Transverse colon (tissue), 4 donors: ENCODE results near the gene TPP1. TPM values are rescaled to one million over a fixed set of nuclear protein-coding genes. Genes with fewer than 3 reads are reported as not detected.

ENCODE experiments used
- DNase-seq: peaks from one replicate; pipeline ENCODE4 v3.0.0-alpha.2; 2019
- H3K27ac ChIP-seq, 4 donors: fragments of 200-600 bp; sonication (generic); 2 replicates each; pipeline ENCODE4 v1.5.1; 2016 to 2018; ENCODE audit warnings: inconsistent platforms in 4 of 4
- H3K27me3 ChIP-seq: fragments of 200-600 bp; sonication (generic); 2 replicates; pipeline ENCODE4 v1.5.1; 2017; ENCODE audit warnings: inconsistent platforms
- H3K36me3 ChIP-seq, 4 donors: fragments of 200-600 bp; sonication (generic); 2 replicates each; pipeline ENCODE4 v1.5.1; 2017 to 2019; ENCODE audit warnings: inconsistent platforms in 4 of 4
- H3K4me1 ChIP-seq, 4 donors: fragments of 200-600 bp; sonication (generic); 2 replicates each; pipeline ENCODE4 v1.5.1; 2017 to 2020; ENCODE audit warnings: inconsistent platforms in 4 of 4
- H3K4me3 ChIP-seq, 4 donors: fragments of 200-600 bp; sonication (generic); 1 replicate in 1 of 4; 2 replicates in 3 of 4; pipeline versions ENCODE4 v1.5.1 to v1.6.1; 2017 to 2019; ENCODE audit warnings: inconsistent platforms in 4 of 4
- H3K9me3 ChIP-seq, 2 donors: fragments of 200-600 bp; sonication (generic); 2 replicates each; pipeline ENCODE4 v1.5.1; 2017 to 2019; ENCODE audit warnings: inconsistent platforms in 2 of 2
- CTCF ChIP-seq, 5 experiments: fragments of 200-600 bp in 3 of 5; fragments of 450-650 bp in 2 of 5; sonication (generic) in 3 of 5; IDR thresholded peaks; 1 replicate in 2 of 5; 2 replicates in 3 of 5; pipeline ENCODE4 v1.5.1; 2016 to 2017; ENCODE audit warnings: antibody characterized with exemption in 5 of 5, inconsistent platforms in 3 of 5, mild to moderate bottlenecking in 2 of 5, moderate library complexity in 1 of 5
- EP300 ChIP-seq: sonication (generic); formaldehyde crosslinking; IDR thresholded peaks from one replicate; pipeline ENCODE4 v1.6.1; 2017; ENCODE audit warnings: antibody characterized with exemption, low read depth
- POLR2A ChIP-seq: fragments of 450-650 bp; IDR thresholded peaks from one replicate; pipeline ENCODE4 v1.6.1; 2016; ENCODE audit warnings: antibody characterized with exemption, mild to moderate bottlenecking, moderate library complexity
- POLR2AphosphoS5 ChIP-seq, 3 donors: sonication (generic); formaldehyde crosslinking; IDR thresholded peaks; one replicate each; pipeline ENCODE4 v1.6.1; 2016; ENCODE audit warnings: antibody characterized with exemption in 3 of 3
- WGBS, 2 donors: methylation state at CpG; one replicate each; pipeline ENCODE4 v1.1.5; 2018; ENCODE audit warnings: low coverage in 1 of 2; 5-methylcytosine and 5-hydroxymethylcytosine counted together
- in situ Hi-C, 4 donors: fragments of 200-750 bp; cut with MboI; loops; one replicate each; pipeline versions ENCODE4 v1.15.0 to v1.15.1; 2017; ENCODE audit warnings: low sequenced_read_pairs in 3 of 4, low pct_ligation_motif_present in 1 of 4, low pct_unique_long_range_greater_than_20kb in 1 of 4
- intact Hi-C: fragments of 100-400 bp; cut with DNase I; formaldehyde crosslinking; loops from one replicate; pipeline ENCODE4 v1.15.1; 2023; ENCODE audit warnings: low total_unique reads
- total RNA-seq, 4 donors: library from RNA; depleted of rRNA; stranded (reverse); fragments of >200 nt; gene quantifications; one replicate each; pipeline ENCODE4 v1.1.0, GENCODE V29; 2016

Gene TPP1
- total RNA-seq, 4 donors from 2014 or later = 64.0 to 114 (median 74.0) TPM

- Histone ChIP-seq H3K27ac (peak overlapping the region; percentile 88 to 91 (median 91)), H3K4me3 (peak overlapping the region; percentile 48 to 93 (median 65)), H3K4me1 (peaks cover 4 to 30% (median 20%) of the 10 kb centered on the region in 4 donors), H3K36me3 (no peaks in the 10 kb centered on the region), H3K9me3 (no peaks in the 10 kb centered on the region), H3K27me3 (no peaks in the 10 kb centered on the region)
- intact Hi-C loops = no loop called here
- TF ChIP-seq POLR2AphosphoS5 (IDR thresholded peaks at IDR 0.05) = peak; percentile 35 to 51 (median 48)
- no peak for TF ChIP-seq CTCF (IDR thresholded peaks at IDR 0.05)
- TF ChIP-seq POLR2A = peak; percentile 40
- DNase-seq = peak; percentile 49
- in situ Hi-C loops = loop anchor here in 1 of 4 donors (5.0 kb wide), 1 partner anchor 64 kb away; the partner anchor contains the start of gene MRPL17
- WGBS, 2 donors = 7 to 22% methylated on average over 7 to 15 of the region's 15 CpGs
These were observed 862 bp downstream of the TPP1 start for GRCh38 chr11:6618117-6619003.

DNA sequence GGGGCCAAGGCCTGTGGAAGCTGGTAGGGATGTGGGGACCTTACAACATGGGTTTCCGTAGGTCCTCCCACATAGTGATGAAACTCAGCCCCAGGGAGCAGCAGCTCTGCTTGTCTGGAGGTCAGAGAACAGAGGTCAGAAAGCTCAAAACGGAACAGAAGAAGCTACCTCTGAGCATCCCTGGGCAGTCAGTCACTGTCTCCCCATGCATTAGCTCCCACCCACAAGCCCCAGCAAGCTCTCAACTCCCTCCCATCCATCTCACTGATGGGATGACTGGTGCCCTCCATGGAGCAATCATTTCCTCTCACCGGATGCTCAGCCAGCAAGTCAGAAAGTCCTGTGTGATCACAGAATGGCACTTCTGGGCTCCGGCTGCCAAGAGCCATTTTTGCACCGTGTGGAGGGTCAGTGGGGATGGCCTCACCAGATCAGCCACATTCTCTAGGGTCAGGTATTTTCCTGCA, 1.9 kb downstream of the TPP1 start:
- no peaks in the 10 kb centered on the region for H3K9me3 ChIP-seq
- H3K4me3 ChIP-seq = peak overlapping the region in 1 of 4 donors; percentile 93
- in situ Hi-C loops = loop anchor here in 1 of 4 donors (5.0 kb wide), 1 partner anchor 65 kb away; the partner anchor contains the start of gene MRPL17
- H3K27ac ChIP-seq = peak overlapping the region; percentile 88 to 91 (median 91)
- WGBS, 2 donors = 89% methylated on average over 5 of the region's 5 CpGs; no CpG with 5 or more reads in 1 of the 2 donors
- H3K27me3 ChIP-seq = no peaks in the 10 kb centered on the region
- H3K36me3 ChIP-seq = no peaks in the 10 kb centered on the region
- intact Hi-C loops = no loop called here
- no peak for DNase-seq
- TF ChIP-seq EP300 (no peak), POLR2AphosphoS5 (IDR thresholded peaks at IDR 0.05) (no peak)
- H3K4me1 ChIP-seq = peaks cover 4 to 36% (median 27%) of the 10 kb centered on the region in 4 donors

- no peak for DNase-seq
- H3K27ac ChIP-seq = no peak overlapping the region
- intact Hi-C loops = no loop called here
- 90% methylated on average over 14 of the region's 14 CpGs; no CpG with 5 or more reads in 1 of the 2 donors for WGBS, 2 donors
- no peaks in the 10 kb centered on the region for H3K36me3 ChIP-seq
- H3K27me3 ChIP-seq = no peaks in the 10 kb centered on the region
- H3K9me3 ChIP-seq = no peaks in the 10 kb centered on the region
- TF ChIP-seq POLR2AphosphoS5 (IDR thresholded peaks at IDR 0.05) (no peak), POLR2A (no peak), EP300 (no peak), CTCF (IDR thresholded peaks at IDR 0.05) (no peak)
- in situ Hi-C loops = loop anchor here in 1 of 4 donors (5.0 kb wide), 1 partner anchor 66 kb away; the partner anchor contains the start of gene MRPL17
- H3K4me1 ChIP-seq = peaks cover 4 to 36% (median 27%) of the 10 kb centered on the region in 4 donors
- H3K4me3 ChIP-seq = no peak overlapping the region
These were observed 2.5 kb downstream of the TPP1 start for GRCh38 chr11:6616596-6617250.

GRCh38 chr11:6615882-6616585, 3.2 kb downstream of the TPP1 start:
- H3K36me3 ChIP-seq = no peaks in the 10 kb centered on the region
- H3K27ac ChIP-seq = no peak overlapping the region
- intact Hi-C loops (no loop called here), in situ Hi-C loops (loop anchor here in 1 of 4 donors (5.0 kb wide), 1 partner anchor 66 kb away; the partner anchor contains the start of gene MRPL17)
- WGBS, 2 donors = 92 to 100% methylated on average over 1 to 9 of the region's 9 CpGs
- H3K4me1 ChIP-seq = peaks cover 8 to 41% (median 32%) of the 10 kb centered on the region in 4 donors
- H3K9me3 ChIP-seq = no peaks in the 10 kb centered on the region
- H3K27me3 ChIP-seq = no peaks in the 10 kb centered on the region
- no peak for DNase-seq
- no peak overlapping the region for H3K4me3 ChIP-seq
- TF ChIP-seq POLR2AphosphoS5 (IDR thresholded peaks at IDR 0.05) (no peak), POLR2A (no peak), CTCF (IDR thresholded peaks at IDR 0.05) (no peak), EP300 (no peak)
